ENCODE data around the gene COQ5. TPM values are rescaled to one million over a fixed set of nuclear protein-coding genes. Genes with fewer than 3 reads are reported as not detected.
"Not testable (repeated sequence)": the region's sequence is repeated elsewhere in the genome, so short reads cannot be mapped to it uniquely, and the experiment has no call there.

Gene COQ5
- total and polyA plus RNA-seq, 2 experiments from 2014 or later, result 32.6 to 42.9 TPM

DNA sequence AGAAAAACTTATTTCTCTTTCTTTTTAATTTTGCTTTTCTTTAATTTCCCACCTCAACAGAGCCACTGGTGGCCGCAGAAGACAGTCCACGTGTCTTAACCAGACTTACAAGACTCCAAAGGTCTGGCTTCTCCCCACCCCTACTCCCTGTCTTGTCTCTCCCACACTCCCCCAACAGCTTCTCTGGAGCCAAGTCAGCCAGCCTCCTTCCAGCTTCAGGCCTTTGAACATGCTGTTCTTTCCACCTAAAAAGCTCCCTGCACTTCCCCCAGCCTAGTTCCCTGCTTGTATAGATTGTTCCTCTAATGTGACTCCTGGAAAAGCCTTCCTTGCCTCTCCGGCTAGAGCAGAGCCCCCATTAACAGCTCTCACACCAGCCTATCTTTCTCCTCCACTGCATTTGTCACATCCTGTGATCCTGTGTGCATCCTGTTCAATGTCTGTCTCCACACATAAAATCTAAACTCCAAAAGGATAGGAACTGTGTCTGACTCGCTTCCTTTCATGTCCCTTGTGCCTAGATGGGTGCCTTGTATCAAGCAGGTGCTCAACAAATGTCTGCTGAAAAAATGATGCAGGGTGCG, 40.8 kb downstream of the COQ5 start:
- DNase-seq, result no peak
- Histone ChIP-seq H3K9me2 (ENCODE audit: insufficient read depth) (no peaks in the 10 kb centered on the region), H3K9me3 (ENCODE audit: low read depth) (no peaks in the 10 kb centered on the region), H3K79me2 (ENCODE audit: insufficient read depth) (no peaks in the 10 kb centered on the region), H3K4me2 (ENCODE audit: unreplicated experiment) (no peak overlapping the region), H3K4me3 (no peak overlapping the region), H4K20me1 (ENCODE audit: insufficient read depth) (no peaks in the 10 kb centered on the region), H3K27ac (no peak overlapping the region), H3K36me3 (ENCODE audit: low read depth) (no peaks in the 10 kb centered on the region), H2AFZ (no peak overlapping the region), H3F3A (ENCODE audit: insufficient read depth) (no peaks in the 10 kb centered on the region), H3K27me3 (replicated peaks; ENCODE audit: insufficient read depth) (no peaks in the 10 kb centered on the region), H3K4me1 (ENCODE audit: insufficient read depth) (no peaks in the 10 kb centered on the region), H3K9ac (no peak overlapping the region)
- in situ Hi-C loops (cut with MboI), result no loop called here
- TF ChIP-seq EZH2 (IDR thresholded peaks at IDR 0.05; ENCODE audit: insufficient read depth, poor library complexity, severe bottlenecking) (no peak), EZH2phosphoT487 (IDR thresholded peaks at IDR 0.05; ENCODE audit: insufficient read depth, low read depth) (no peak)
- 74% methylated on average over 5 of the region's 5 CpGs for WGBS, 2 experiments (ENCODE audit: low coverage in 1 of 2, low lambda C conversion rate in 2 of 2, missing lambda C conversion rate in 2 of 2)

DNA sequence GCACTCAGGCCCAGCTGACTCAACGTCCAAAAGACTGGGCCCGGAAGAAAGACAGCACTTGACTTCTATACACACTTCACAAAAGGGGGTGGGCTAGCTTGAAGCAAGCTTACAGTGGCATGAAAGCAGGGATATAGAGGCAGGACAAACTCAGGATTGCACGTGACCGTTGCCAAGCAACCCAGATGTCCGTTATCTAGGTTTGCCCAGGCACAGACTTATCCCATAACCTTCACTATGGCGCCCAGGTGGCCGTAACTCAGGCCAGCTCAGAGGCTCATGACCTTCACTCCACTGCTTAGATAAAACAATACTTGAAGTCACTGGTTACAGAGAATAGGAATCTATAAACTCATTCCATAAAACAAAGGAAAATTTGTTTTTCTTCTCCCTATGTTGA, 41.4 kb downstream of the COQ5 start:
- H3K9me3 ChIP-seq (ENCODE audit: low read depth); H3K79me2 ChIP-seq (ENCODE audit: insufficient read depth); H3K9ac ChIP-seq; H3K4me1 ChIP-seq (ENCODE audit: insufficient read depth); H3K9me2 ChIP-seq (ENCODE audit: insufficient read depth); DNase-seq; H3K27ac ChIP-seq; H3K27me3 ChIP-seq (replicated peaks; ENCODE audit: insufficient read depth); H3K4me2 ChIP-seq (ENCODE audit: unreplicated experiment); H2AFZ ChIP-seq; H3K4me3 ChIP-seq; in situ Hi-C loops (cut with MboI); H3F3A ChIP-seq (ENCODE audit: insufficient read depth); H4K20me1 ChIP-seq (ENCODE audit: insufficient read depth); H3K36me3 ChIP-seq (ENCODE audit: low read depth): not testable (repeated sequence)
- 90 to 92% methylated on average over 7 of the region's 7 CpGs for WGBS, 2 experiments (ENCODE audit: low coverage in 1 of 2, low lambda C conversion rate in 2 of 2, missing lambda C conversion rate in 2 of 2)

DNA sequence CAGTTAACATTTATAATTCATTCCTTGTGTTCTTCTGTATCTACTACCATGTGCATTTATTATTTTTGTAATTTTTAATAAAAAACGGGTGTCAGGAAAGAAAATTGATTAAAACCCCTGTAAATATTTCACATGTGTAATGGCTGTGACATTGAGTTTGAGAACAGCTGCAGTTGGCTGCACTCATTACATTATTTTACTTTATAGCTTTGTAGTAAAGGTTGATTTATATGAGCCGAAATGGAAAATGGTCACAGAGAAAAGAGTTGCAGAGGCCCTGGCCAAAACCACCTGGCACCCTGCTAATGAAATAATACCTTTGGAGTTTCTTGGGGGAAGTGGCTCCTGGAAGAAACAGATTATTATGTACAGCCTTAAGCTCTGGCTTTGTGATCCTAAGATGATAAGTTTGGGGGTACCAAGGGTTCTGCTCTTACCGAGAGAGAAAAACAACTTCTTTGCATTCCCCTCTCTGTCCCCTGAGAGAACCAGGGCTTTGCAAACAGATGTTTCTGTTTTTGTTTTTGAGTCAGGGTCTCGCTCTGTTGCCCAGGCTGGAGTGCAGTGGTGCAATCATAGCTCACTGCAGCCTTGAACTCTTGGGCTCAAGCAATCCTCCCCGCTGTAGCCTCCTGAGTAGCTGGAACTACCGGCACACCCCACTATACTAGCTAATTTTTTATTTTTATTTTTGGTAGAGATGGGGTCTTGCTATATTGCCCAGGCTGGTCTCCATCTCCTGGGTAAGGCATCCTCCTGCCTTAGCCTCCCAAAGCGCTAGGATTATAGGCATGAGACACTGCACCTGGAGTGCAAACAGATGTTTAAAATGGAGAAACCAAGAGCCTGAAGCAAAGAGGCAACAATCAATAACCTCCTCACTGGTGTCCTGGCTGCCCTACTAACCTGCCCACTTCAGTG, 42.7 kb downstream of the COQ5 start:
- Histone ChIP-seq H4K20me1 (ENCODE audit: insufficient read depth) (no peaks in the 10 kb centered on the region), H3K79me2 (ENCODE audit: insufficient read depth) (no peaks in the 10 kb centered on the region; the same call in 1 of the 2 replicates), H3K36me3 (ENCODE audit: low read depth) (no peaks in the 10 kb centered on the region), H3K9ac (no peak overlapping the region), H2AFZ (no peak overlapping the region), H3K4me1 (ENCODE audit: insufficient read depth) (no peaks in the 10 kb centered on the region), H3K27ac (no peak overlapping the region), H3K9me3 (ENCODE audit: low read depth) (no peaks in the 10 kb centered on the region), H3F3A (ENCODE audit: insufficient read depth) (no peaks in the 10 kb centered on the region), H3K27me3 (replicated peaks; ENCODE audit: insufficient read depth) (no peaks in the 10 kb centered on the region), H3K9me2 (ENCODE audit: insufficient read depth) (no peaks in the 10 kb centered on the region), H3K4me3 (no peak overlapping the region), H3K4me2 (ENCODE audit: unreplicated experiment) (no peak overlapping the region)
- 81 to 83% methylated on average over 7 of the region's 7 CpGs for WGBS, 2 experiments (ENCODE audit: low coverage in 1 of 2, low lambda C conversion rate in 2 of 2, missing lambda C conversion rate in 2 of 2)
- DNase-seq, result no peak
- in situ Hi-C loops (cut with MboI), result no loop called here
- TF ChIP-seq EZH2phosphoT487 (IDR thresholded peaks at IDR 0.05; ENCODE audit: insufficient read depth, low read depth) (no peak), EZH2 (IDR thresholded peaks at IDR 0.05; ENCODE audit: insufficient read depth, poor library complexity, severe bottlenecking) (no peak)

DNA sequence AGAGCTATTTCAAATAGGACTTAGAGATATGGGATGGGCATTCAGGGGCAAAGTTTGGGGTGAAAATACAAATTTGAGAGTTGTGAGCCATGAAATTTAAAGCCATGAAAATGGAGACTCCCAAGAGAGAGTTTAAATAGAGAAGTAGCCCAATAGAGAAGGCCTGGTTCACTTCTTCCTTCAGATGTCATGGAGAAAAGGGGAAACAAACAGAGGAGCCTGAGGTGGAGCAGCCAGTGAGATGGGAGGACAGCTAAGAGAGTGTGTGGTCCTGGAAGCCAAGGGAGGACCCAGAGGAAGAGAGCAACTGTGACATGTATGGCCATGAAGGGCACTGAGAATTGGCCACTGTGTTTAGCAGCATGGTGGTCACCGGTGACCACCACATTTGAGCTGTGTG, 45.3 kb downstream of the COQ5 start:
- no peaks in the 10 kb centered on the region for H3K9me2 ChIP-seq (ENCODE audit: insufficient read depth)
- no peaks in the 10 kb centered on the region for H3F3A ChIP-seq (ENCODE audit: insufficient read depth)
- H3K9me3 ChIP-seq (ENCODE audit: low read depth), result no peaks in the 10 kb centered on the region
- H3K4me1 ChIP-seq (ENCODE audit: insufficient read depth), result no peaks in the 10 kb centered on the region
- H2AFZ ChIP-seq, result no peak overlapping the region
- H3K4me2 ChIP-seq (ENCODE audit: unreplicated experiment), result no peak overlapping the region
- H3K36me3 ChIP-seq (ENCODE audit: low read depth), result no peaks in the 10 kb centered on the region
- peaks cover 12% of the 10 kb centered on the region for H3K79me2 ChIP-seq (ENCODE audit: insufficient read depth)
- no peak overlapping the region for H3K4me3 ChIP-seq
- no peaks in the 10 kb centered on the region for H4K20me1 ChIP-seq (ENCODE audit: insufficient read depth)
- TF ChIP-seq EZH2 (IDR thresholded peaks at IDR 0.05; ENCODE audit: insufficient read depth, poor library complexity, severe bottlenecking) (no peak), EZH2phosphoT487 (IDR thresholded peaks at IDR 0.05; ENCODE audit: insufficient read depth, low read depth) (no peak)
- H3K27me3 ChIP-seq (replicated peaks; ENCODE audit: insufficient read depth), result no peaks in the 10 kb centered on the region
- no peak overlapping the region for H3K9ac ChIP-seq
- H3K27ac ChIP-seq, result no peak overlapping the region
- no peak for DNase-seq
- 100% methylated on average over 1 of the region's 1 CpG for WGBS, 2 experiments (ENCODE audit: low coverage in 1 of 2, low lambda C conversion rate in 2 of 2, missing lambda C conversion rate in 2 of 2)
- in situ Hi-C loops (cut with MboI), result no loop called here

All from GM23248 (cell line).